NT2/D1 (cell line): ENCODE measurements around the gene CD164L2.
A peak's percentile ranks its signal among the peaks of the same experiment; 100 is the strongest.

Experiments
- DNase-seq: peaks from one replicate; pipeline ENCODE4 v3.0.0-alpha.2; 2011; ENCODE audit warnings: low read depth, low spot score
- H3K27me3 ChIP-seq: 2 replicates; pipeline ENCODE4 v1.6.0; 2011; ENCODE audit warnings: mild to moderate bottlenecking; ENCODE audit not compliant: insufficient read length, insufficient read depth
- H3K36me3 ChIP-seq: 2 replicates; pipeline ENCODE4 v1.6.1; 2011; ENCODE audit warnings: mild to moderate bottlenecking, low read length, mixed read lengths; ENCODE audit not compliant: insufficient read depth, insufficient read length
- H3K4me1 ChIP-seq: 2 replicates; pipeline ENCODE4 v1.5.1; 2011; ENCODE audit not compliant: insufficient read depth, insufficient read length
- H3K4me3 ChIP-seq: 2 replicates; pipeline ENCODE4 v1.5.1; 2011; ENCODE audit warnings: low read depth; ENCODE audit not compliant: insufficient read length
- H3K9ac ChIP-seq: 2 replicates; pipeline ENCODE4 v1.6.0; 2011; ENCODE audit warnings: low read depth; ENCODE audit not compliant: insufficient read length
- H3K9me3 ChIP-seq: 2 replicates; pipeline ENCODE4 v1.5.1; 2011; ENCODE audit warnings: mild to moderate bottlenecking, low read length; ENCODE audit not compliant: insufficient read depth
- SUZ12 ChIP-seq: IDR thresholded peaks from 2 replicates; pipeline ENCODE4 v1.6.1; 2011; ENCODE audit not compliant: insufficient read length, insufficient read depth; ENCODE audit errors: extremely low read depth
- YY1 ChIP-seq: IDR thresholded peaks from 2 replicates; pipeline ENCODE4 v1.6.1; 2011; ENCODE audit not compliant: insufficient read length, insufficient read depth
- ZNF274 ChIP-seq: IDR thresholded peaks from 2 replicates; pipeline ENCODE4 v1.6.1; 2011; ENCODE audit warnings: mild to moderate bottlenecking, low read depth, low read length

Gene CD164L2

GRCh38 chr1:27365372-27366112 lies 17.6 kb downstream of the CD164L2 start:
- Histone ChIP-seq H3K4me1 (peaks cover 24% of the 10 kb centered on the region), H3K27me3 (no peaks in the 10 kb centered on the region), H3K36me3 (peaks cover 24% of the 10 kb centered on the region), H3K4me3 (peak overlapping the region; percentile 69), H3K9me3 (no peaks in the 10 kb centered on the region), H3K9ac (peak overlapping the region; percentile 85)
- TF ChIP-seq ZNF274 (no peak), YY1 (no peak), SUZ12 (no peak)
- DNase-seq = peak; percentile 87

- H3K9me3 ChIP-seq = no peaks in the 10 kb centered on the region
- TF ChIP-seq YY1 (no peak), SUZ12 (no peak), ZNF274 (no peak)
- H3K4me3 ChIP-seq = no peak overlapping the region
- peak overlapping the region; percentile 12 for H3K9ac ChIP-seq
- DNase-seq = no peak
- peaks cover 27% of the 10 kb centered on the region for H3K36me3 ChIP-seq
- peaks cover 28% of the 10 kb centered on the region for H3K4me1 ChIP-seq
- no peaks in the 10 kb centered on the region for H3K27me3 ChIP-seq
These were observed 18.3 kb downstream of the CD164L2 start for GRCh38 chr1:27364696-27365371.

GRCh38 chr1:27363766-27364695 lies 19.1 kb downstream of the CD164L2 start:
- no peak overlapping the region for H3K9ac ChIP-seq
- H3K9me3 ChIP-seq = no peaks in the 10 kb centered on the region
- H3K36me3 ChIP-seq = peaks cover 35% of the 10 kb centered on the region
- H3K4me1 ChIP-seq = peaks cover 29% of the 10 kb centered on the region
- no peak overlapping the region for H3K4me3 ChIP-seq
- peaks cover 5% of the 10 kb centered on the region for H3K27me3 ChIP-seq
- DNase-seq = no peak
- TF ChIP-seq ZNF274 (no peak), SUZ12 (no peak), YY1 (no peak)

- H3K27me3 ChIP-seq = peaks cover 20% of the 10 kb centered on the region
- H3K36me3 ChIP-seq = peaks cover 49% of the 10 kb centered on the region
These were observed 21.6 kb downstream of the CD164L2 start for GRCh38 chr1:27361553-27361952.

GRCh38 chr1:27361044-27361402 lies 22.1 kb downstream of the CD164L2 start:
- no peak overlapping the region for H3K9ac ChIP-seq
- H3K4me3 ChIP-seq = no peak overlapping the region
- peaks cover 20% of the 10 kb centered on the region for H3K27me3 ChIP-seq
- H3K4me1 ChIP-seq = peaks cover 34% of the 10 kb centered on the region
- peaks cover 54% of the 10 kb centered on the region for H3K36me3 ChIP-seq
- no peak for DNase-seq
- H3K9me3 ChIP-seq = no peaks in the 10 kb centered on the region
- TF ChIP-seq YY1 (no peak), ZNF274 (no peak), SUZ12 (no peak)

More at GRCh38 chr1:27361553-27361952, 21.6 kb downstream of the CD164L2 start:
- peaks cover 34% of the 10 kb centered on the region for H3K4me1 ChIP-seq
- no peak for DNase-seq
- no peaks in the 10 kb centered on the region for H3K9me3 ChIP-seq
- H3K4me3 ChIP-seq = no peak overlapping the region
- H3K9ac ChIP-seq = no peak overlapping the region
- TF ChIP-seq SUZ12 = no peak
- TF ChIP-seq YY1 = no peak
- TF ChIP-seq ZNF274 = no peak

- TF ChIP-seq SUZ12 (no peak), ZNF274 (no peak), YY1 (no peak)
- Histone ChIP-seq H3K9me3 (no peaks in the 10 kb centered on the region), H3K4me1 (peaks cover 34% of the 10 kb centered on the region), H3K4me3 (no peak overlapping the region), H3K9ac (no peak overlapping the region), H3K27me3 (peaks cover 20% of the 10 kb centered on the region), H3K36me3 (peaks cover 60% of the 10 kb centered on the region)
- no peak for DNase-seq
These were observed 22.7 kb downstream of the CD164L2 start for GRCh38 chr1:27360159-27361043.
